ENCODE data around the gene ITGA3. TPM values are rescaled to one million over a fixed set of nuclear protein-coding genes. Genes with fewer than 3 reads are reported as not detected.

Gene ITGA3
- total RNA-seq, 2 experiments from 2014 or later = 2.3 to 2.4 TPM

- intact Hi-C loops (cut with DNase I, micrococcal nuclease) = loop anchor here (1.0 to 10.0 kb wide), 4 partner anchors 30 to 270 kb away; partner anchors contain the start of gene ITGA3 (in 2 of the 2)
- peaks cover 45% of the 10 kb centered on the region for H3K27me3 Mint-ChIP-seq
- Histone ChIP-seq H3K9me3 (ENCODE audit: control insufficient read depth in 1 of 2, insufficient read depth in 1 of 2, low read length in 2 of 2) (no peaks in the 10 kb centered on the region), H3K4me1 (ENCODE audit: insufficient read depth, low read length) (peaks cover 12% of the 10 kb centered on the region), H3K4me3 (ENCODE audit: low read length) (no peak overlapping the region), H3K36me3 (ENCODE audit: insufficient read depth, low read length) (no peaks in the 10 kb centered on the region), H3K27me3 (ENCODE audit: control insufficient read depth in 1 of 2, insufficient read depth in 2 of 2, low read length in 2 of 2) (peaks cover 16 to 20% of the 10 kb centered on the region in 2 experiments), H3K27ac (ENCODE audit: low read depth in 1 of 2, low read length in 2 of 2) (no peak overlapping the region)
- no peaks in the 10 kb centered on the region for H3K36me3 Mint-ChIP-seq (ENCODE audit: low read depth)
- ChIA-PET CTCF (interaction anchor here (0.7 to 6.3 kb wide), 3 partner anchors 60 to 71 kb away, joined by 4 to 41 read pairs (median 7); no protein-coding TSS in a partner anchor), POLR2A (no interaction called here)
- H3K4me3 Mint-ChIP-seq = no peak overlapping the region
- peak; percentile 81 for ATAC-seq (ENCODE audit: poor library complexity)
- peak; percentile 98 for TF ChIP-seq CTCF (IDR thresholded peaks at IDR 0.05)
- H3K27ac Mint-ChIP-seq = no peak overlapping the region
- DNase-seq = peak; percentile 56 to 89 (median 76)
- no peaks in the 10 kb centered on the region for H3K9me3 Mint-ChIP-seq
- peaks cover 11% of the 10 kb centered on the region for H3K4me1 Mint-ChIP-seq (ENCODE audit: low read depth)
These were observed 29.1 kb upstream of the ITGA3 start for GRCh38 chr17:50026837-50027171.

GRCh38 chr17:50027172-50027880 is 28.6 kb upstream of the ITGA3 start:
- H3K36me3 ChIP-seq (ENCODE audit: insufficient read depth, low read length) = no peaks in the 10 kb centered on the region
- peak in 3 of 14 experiments; percentile 6 to 42 (median 32) for DNase-seq
- H3K27ac ChIP-seq (ENCODE audit: low read depth in 1 of 2, low read length in 2 of 2) = no peak overlapping the region
- CTCF ChIA-PET = interaction anchor here (0.7 to 6.3 kb wide), 3 partner anchors 60 to 71 kb away, joined by 4 to 41 read pairs (median 7); no protein-coding TSS in a partner anchor
- no peak overlapping the region for H3K27ac Mint-ChIP-seq
- H3K4me3 Mint-ChIP-seq = no peak overlapping the region
- peak; percentile 69 for TF ChIP-seq CTCF (IDR thresholded peaks at IDR 0.05)
- H3K4me1 Mint-ChIP-seq (ENCODE audit: low read depth) = peaks cover 11% of the 10 kb centered on the region
- no peaks in the 10 kb centered on the region for H3K9me3 ChIP-seq (ENCODE audit: control insufficient read depth in 1 of 2, insufficient read depth in 1 of 2, low read length in 2 of 2)
- POLR2A ChIA-PET = no interaction called here
- H3K36me3 Mint-ChIP-seq (ENCODE audit: low read depth) = no peaks in the 10 kb centered on the region
- H3K4me3 ChIP-seq (ENCODE audit: low read length) = no peak overlapping the region
- no peaks in the 10 kb centered on the region for H3K9me3 Mint-ChIP-seq
- intact Hi-C loops (cut with DNase I, micrococcal nuclease) = loop anchor here (1.0 to 10.0 kb wide), 4 partner anchors 29 to 270 kb away; partner anchors contain the start of gene ITGA3 (in 2 of the 2)
- peaks cover 42% of the 10 kb centered on the region for H3K27me3 Mint-ChIP-seq
- ATAC-seq (ENCODE audit: poor library complexity) = peak; percentile 35
- H3K27me3 ChIP-seq (ENCODE audit: control insufficient read depth in 1 of 2, insufficient read depth in 2 of 2, low read length in 2 of 2) = peaks cover 16 to 20% of the 10 kb centered on the region in 2 experiments
- H3K4me1 ChIP-seq (ENCODE audit: insufficient read depth, low read length) = peaks cover 12% of the 10 kb centered on the region

GRCh38 chr17:50027881-50028735 is 27.8 kb upstream of the ITGA3 start:
- ChIA-PET CTCF (interaction anchor here (2.1 to 6.3 kb wide), 2 partner anchors 59 to 66 kb away, joined by 7 to 41 read pairs; no protein-coding TSS in a partner anchor), POLR2A (interaction anchor here (0.7 kb wide), 1 partner anchor 60 kb away, joined by 3 read pairs; no protein-coding TSS in a partner anchor)
- intact Hi-C loops (cut with DNase I, micrococcal nuclease) = loop anchor here (1.0 to 10.0 kb wide), 4 partner anchors 29 to 269 kb away; partner anchors contain the start of gene ITGA3 (in 2 of the 2)
- no peak overlapping the region for H3K4me3 Mint-ChIP-seq
- no peak overlapping the region for H3K27ac Mint-ChIP-seq
- H3K4me3 ChIP-seq (ENCODE audit: low read length) = no peak overlapping the region
- H3K27me3 Mint-ChIP-seq = peaks cover 42% of the 10 kb centered on the region
- peaks cover 12% of the 10 kb centered on the region for H3K4me1 ChIP-seq (ENCODE audit: insufficient read depth, low read length)
- H3K9me3 Mint-ChIP-seq = no peaks in the 10 kb centered on the region
- no peaks in the 10 kb centered on the region for H3K36me3 ChIP-seq (ENCODE audit: insufficient read depth, low read length)
- peaks cover 11% of the 10 kb centered on the region for H3K4me1 Mint-ChIP-seq (ENCODE audit: low read depth)
- ATAC-seq (ENCODE audit: poor library complexity) (no peak), DNase-seq (no peak)
- H3K27me3 ChIP-seq (ENCODE audit: control insufficient read depth in 1 of 2, insufficient read depth in 2 of 2, low read length in 2 of 2) = peaks cover 16 to 20% of the 10 kb centered on the region in 2 experiments
- no peaks in the 10 kb centered on the region for H3K36me3 Mint-ChIP-seq (ENCODE audit: low read depth)
- no peak for TF ChIP-seq CTCF (IDR thresholded peaks at IDR 0.05)
- no peak overlapping the region for H3K27ac ChIP-seq (ENCODE audit: low read depth in 1 of 2, low read length in 2 of 2)
- H3K9me3 ChIP-seq (ENCODE audit: control insufficient read depth in 1 of 2, insufficient read depth in 1 of 2, low read length in 2 of 2) = no peaks in the 10 kb centered on the region

All from CD4-positive, alpha-beta T cell (primary cell).